HepG2 (cell line): ENCODE results near the gene ANTXR1. TPM values are rescaled to one million over a fixed set of nuclear protein-coding genes. Genes with fewer than 3 reads are reported as not detected.
A peak's percentile ranks its signal among the peaks of the same experiment; 100 is the strongest.

ENCODE experiments used
- ATAC-seq: fragments of 200-7000 bp; cut with Tn5 transposase; 3 replicates; pipeline ENCODE4 v1.9.1; 2020; ENCODE audit warnings: mild to moderate bottlenecking, moderate library complexity
- BruUV-seq: library from RNA; stranded (reverse); fragments of 400-500 nt; replicated peaks from 2 replicates; lab custom pipeline; 2021; lab: Mats Ljungman, UMichigan
- CTCF ChIA-PET: fragments of 300-600 bp; formaldehyde crosslinking; extraction: SDS; loops from one replicate; lab custom pipeline; 2021; ENCODE audit warnings: low total read pairs, inconsistent platforms, low intra/inter-chr PET ratio; lab: Yijun Ruan, JAX
- POLR2A ChIA-PET: fragments of 350-600 bp; sonication (Branson Sonifier 250); formaldehyde crosslinking; loops from one replicate; lab custom pipeline; 2020; ENCODE audit warnings: antibody characterized with exemption, inconsistent platforms; lab: Yijun Ruan, JAX
- DNase-seq: peaks from one replicate; pipeline ENCODE4 v3.0.0-alpha.2; 2015; ENCODE audit warnings: low spot score
- FAIRE-seq: peaks from 3 replicates; lab custom pipeline; 2011; peaks lifted over from hg19 to GRCh38; lab: Jason Lieb, UNC
- H2AFZ ChIP-seq: one replicate; pipeline ENCODE4 v1.6.1; 2011; ENCODE audit warnings: low read length, inconsistent platforms
- H3K27ac ChIP-seq: fragments of 300-600 bp; 3 replicates; pipeline ENCODE4 v1.8.0; 2011; ENCODE audit warnings: mixed run types, mild to moderate bottlenecking, mixed read lengths, low read length, inconsistent platforms; ENCODE audit not compliant: insufficient read depth; ENCODE audit errors: extremely low read length
- H3K27me3 ChIP-seq, 2 experiments: fragments of 200-600 bp in 1 of 2; 2 replicates in 1 of 2; 3 replicates in 1 of 2; pipeline versions ENCODE4 v1.6.0 to v1.8.0; 2011; ENCODE audit warnings: low read length in 2 of 2, mild to moderate bottlenecking in 2 of 2, moderate library complexity in 2 of 2, inconsistent platforms in 1 of 2; ENCODE audit not compliant: insufficient read depth in 2 of 2, control insufficient read depth in 1 of 2
- H3K36me3 ChIP-seq, 2 experiments: fragments of 200-600 bp in 1 of 2; replicated peaks in 1 of 2; 2 replicates in 1 of 2; 3 replicates in 1 of 2; pipeline versions ENCODE4 v1.5.1 to v1.8.0; 2011; ENCODE audit warnings: low read length in 2 of 2, inconsistent platforms in 1 of 2; ENCODE audit not compliant: insufficient read depth in 2 of 2, control insufficient read depth in 1 of 2
- H3K4me1 ChIP-seq: 2 replicates; pipeline ENCODE4 v1.5.1; 2012; ENCODE audit warnings: low read length, inconsistent platforms; ENCODE audit not compliant: insufficient read depth
- H3K4me2 ChIP-seq: 2 replicates; pipeline ENCODE4 v1.6.0; 2011; ENCODE audit warnings: low read depth, low read length, inconsistent platforms
- H3K4me3 ChIP-seq, 3 experiments: fragments of 200-600 bp in 1 of 3; sonication (generic), shearing (Covaris generic) in 1 of 3; replicated peaks in 1 of 3; 2 replicates each; pipeline ENCODE4 v1.5.1; 2011 to 2016; ENCODE audit warnings: low read length in 3 of 3, inconsistent platforms in 2 of 3, low read depth in 2 of 3, mild to moderate bottlenecking in 2 of 3, control low read depth in 1 of 3, mixed read lengths in 1 of 3; ENCODE audit not compliant: insufficient read depth in 1 of 3
- H3K79me2 ChIP-seq: one replicate; pipeline ENCODE4 v1.6.1; 2011; ENCODE audit warnings: low read length, inconsistent platforms; ENCODE audit not compliant: insufficient read depth
- H3K9ac ChIP-seq: 2 replicates; pipeline ENCODE4 v1.6.0; 2011; ENCODE audit warnings: mild to moderate bottlenecking, low read depth, low read length, inconsistent platforms; ENCODE audit not compliant: insufficient read depth
- H3K9me3 ChIP-seq: 2 replicates; pipeline ENCODE4 v1.5.1; 2012; ENCODE audit warnings: mild to moderate bottlenecking, low read length
- H4K20me1 ChIP-seq: 2 replicates; pipeline ENCODE4 v1.6.0; 2011; ENCODE audit warnings: inconsistent platforms, mild to moderate bottlenecking, low read length, moderate library complexity; ENCODE audit not compliant: insufficient read depth
- AHR ChIP-seq: IDR thresholded peaks from 2 replicates; pipeline ENCODE4 v1.6.1; 2018; ENCODE audit warnings: missing genetic modification reagents, missing compliant biosample characterization
- NCOR1 ChIP-seq: fragments of 200-600 bp; sonication (generic); IDR thresholded peaks from 2 replicates; pipeline ENCODE4 v1.7.0; 2017; ENCODE audit warnings: antibody characterized with exemption, low read length, borderline replicate concordance
- ZFP82 ChIP-seq: sonication (generic); formaldehyde crosslinking; IDR thresholded peaks from 2 replicates; pipeline ENCODE4 v1.5.1; 2020; ENCODE audit warnings: mild to moderate bottlenecking, missing genetic modification reagents, borderline replicate concordance
- ZNF281 ChIP-seq: sonication (generic); formaldehyde crosslinking; IDR thresholded peaks from 2 replicates; pipeline ENCODE4 v1.4.0; 2020; ENCODE audit warnings: missing genetic modification reagents, borderline replicate concordance
- ZNF558 ChIP-seq: sonication (generic); formaldehyde crosslinking; IDR thresholded peaks from 2 replicates; pipeline ENCODE4 v1.9.0; 2022; ENCODE audit warnings: mild to moderate bottlenecking, missing genetic modification reagents, borderline replicate concordance
- ZNF562 ChIP-seq: sonication (generic); formaldehyde crosslinking; IDR thresholded peaks from 2 replicates; pipeline ENCODE4 v1.8.0; 2022; ENCODE audit warnings: missing genetic modification reagents, borderline replicate concordance
- ZNF7 ChIP-seq: IDR thresholded peaks from 2 replicates; pipeline ENCODE4 v1.6.1; 2016; ENCODE audit warnings: missing biosample characterization, missing genetic modification reagents
- WGBS: methylation state at CpG from one replicate; pipeline ENCODE4 v1.1.6; 2017; ENCODE audit warnings: low lambda C conversion rate; 5-methylcytosine and 5-hydroxymethylcytosine counted together
- in situ Hi-C: cut with HindIII; loops from 2 replicates; pipeline ENCODE4 v1.10.0; 2017; ENCODE audit warnings: low pct_unique_long_range_greater_than_20kb; ENCODE audit not compliant: extremely low pct_ligation_motif_present
- intact Hi-C: fragments of 100-400 bp; cut with micrococcal nuclease; formaldehyde crosslinking; loops from one replicate; pipeline ENCODE4 v1.10.0; 2022; ENCODE audit not compliant: unreplicated experiment
- polyA plus RNA-seq, 8 experiments: library from polyadenylated mRNA; depleted of rRNA in 3 of 8; stranded (reverse) in 7 of 8; unstranded in 1 of 8; fragments of >200 nt; fragmentation: Illumina TruSeq in 4 of 8; extraction: Trizol in 4 of 8; gene quantifications; 2 replicates each; pipeline versions ENCODE4 v1.2.1 to v1.2.3, GENCODE V29; 2011 to 2016; ENCODE audit warnings: low read depth in 4 of 8, missing spikeins in 1 of 8, mixed read lengths in 1 of 8; ENCODE audit not compliant: insufficient read depth in 1 of 8
- total RNA-seq, 5 experiments: library from RNA; depleted of rRNA; stranded (reverse); fragments of >200 nt; fragmentation: Illumina TruSeq; extraction: Trizol; gene quantifications; 2 replicates each; pipeline ENCODE4 v1.2.3, GENCODE V29; 2016; ENCODE audit warnings: low read depth in 1 of 5

Gene ANTXR1
- total and polyA plus RNA-seq, 2 of the 13 experiments (the other 11 are each of a cell fraction or from before 2014, with no cell fraction given), result 4.5 to 12.7 TPM

GRCh38 chr2:69151931-69152330 lies 139.0 kb downstream of the ANTXR1 start:
- no peak for TF ChIP-seq ZFP82 (CRISPR knock-in tag)
- no peak for TF ChIP-seq NCOR1
- TF ChIP-seq ZNF281 (CRISPR knock-in tag), result no peak
- no peaks in the 10 kb centered on the region for H4K20me1 ChIP-seq
- ChIA-PET CTCF (no interaction called here), POLR2A (no interaction called here)
- no peak overlapping the region for H3K9ac ChIP-seq
- H2AFZ ChIP-seq, result no peak overlapping the region
- no peak overlapping the region for H3K4me2 ChIP-seq
- DNase-seq (no peak), ATAC-seq (no peak), FAIRE-seq (no peak)
- H3K79me2 ChIP-seq, result no peaks in the 10 kb centered on the region
- in situ Hi-C loops (no loop called here), intact Hi-C loops (no loop called here)
- BruUV-seq, result no TSS peak
- 95% methylated on average over 4 of the region's 4 CpGs for WGBS
- no peaks in the 10 kb centered on the region; a peak in 2 of 5 replicates for H3K36me3 ChIP-seq
- no peaks in the 10 kb centered on the region for H3K9me3 ChIP-seq
- H3K27ac ChIP-seq, result no peak overlapping the region
- H3K27me3 ChIP-seq, result no peaks in the 10 kb centered on the region
- H3K4me1 ChIP-seq, result peaks cover 12% of the 10 kb centered on the region
- H3K4me3 ChIP-seq, result no peak overlapping the region

- H3K27me3 ChIP-seq, result no peaks in the 10 kb centered on the region
- no peaks in the 10 kb centered on the region for H3K79me2 ChIP-seq
- WGBS, result 97% methylated on average over 3 of the region's 3 CpGs
- no peak overlapping the region for H3K27ac ChIP-seq
- no peaks in the 10 kb centered on the region; a peak in 2 of 5 replicates for H3K36me3 ChIP-seq
- no TSS peak for BruUV-seq
- peaks cover 18% of the 10 kb centered on the region for H3K4me1 ChIP-seq
- H3K9ac ChIP-seq, result no peak overlapping the region
- no peaks in the 10 kb centered on the region for H3K9me3 ChIP-seq
- CTCF ChIA-PET, result no interaction called here
- ATAC-seq (no peak), FAIRE-seq (no peak), DNase-seq (no peak)
- no peak for TF ChIP-seq ZNF558 (CRISPR knock-in tag)
- TF ChIP-seq ZNF562, result 0 out of 2 replicates have a peak, but pooled peaks have one; percentile 52
- TF ChIP-seq ZNF7 (CRISPR knock-in tag), result peak; percentile 39; the same call in 1 of the 2 replicates
- TF ChIP-seq AHR (CRISPR knock-in tag), result no peak
- in situ Hi-C loops, result no loop called here
- intact Hi-C loops, result no loop called here
- POLR2A ChIA-PET, result no interaction called here
- H4K20me1 ChIP-seq, result no peaks in the 10 kb centered on the region
- no peak overlapping the region for H3K4me2 ChIP-seq
- no peak overlapping the region for H2AFZ ChIP-seq
- H3K4me3 ChIP-seq, result no peak overlapping the region
These were observed 140.0 kb downstream of the ANTXR1 start for GRCh38 chr2:69152847-69153583.
